Activated naive CD4-positive, alpha-beta T cell treated with anti-CD3 and anti-CD28 coated beads, Interleukin-2, amount 50 U/mL, for 16 hours (primary cell): Measurements from ENCODE around the gene KCNQ5.
"Not testable (repeated sequence)": the region's sequence is repeated elsewhere in the genome, so short reads cannot be mapped to it uniquely, and the experiment has no call there.

Source experiments
- DNase-seq: peaks from one replicate; pipeline ENCODE4 v3.0.0-alpha.2; 2020

Gene KCNQ5

DNA sequence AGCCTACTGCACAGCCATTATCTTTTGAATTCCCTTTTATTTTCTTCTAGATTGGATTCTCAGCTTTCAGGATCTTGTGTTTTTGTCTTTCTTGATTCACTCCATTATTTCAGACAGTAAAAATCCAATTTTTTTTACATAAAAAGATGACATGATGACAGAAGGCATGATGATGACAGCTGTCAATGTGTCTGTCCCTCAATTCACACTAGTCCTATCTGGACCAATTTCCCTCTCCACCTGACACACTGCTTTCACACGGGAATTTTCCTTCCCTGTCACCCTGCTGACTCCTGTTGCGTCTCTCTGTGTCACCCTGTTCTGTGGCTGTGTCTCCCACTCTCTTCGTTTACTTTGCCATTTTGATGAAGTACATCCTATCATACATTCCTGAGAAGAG lies 529.9 kb downstream of the KCNQ5 start:
- no peak for DNase-seq

GRCh38 chr6:73152556-73152955 lies 530.7 kb downstream of the KCNQ5 start:
- DNase-seq: no peak

DNA sequence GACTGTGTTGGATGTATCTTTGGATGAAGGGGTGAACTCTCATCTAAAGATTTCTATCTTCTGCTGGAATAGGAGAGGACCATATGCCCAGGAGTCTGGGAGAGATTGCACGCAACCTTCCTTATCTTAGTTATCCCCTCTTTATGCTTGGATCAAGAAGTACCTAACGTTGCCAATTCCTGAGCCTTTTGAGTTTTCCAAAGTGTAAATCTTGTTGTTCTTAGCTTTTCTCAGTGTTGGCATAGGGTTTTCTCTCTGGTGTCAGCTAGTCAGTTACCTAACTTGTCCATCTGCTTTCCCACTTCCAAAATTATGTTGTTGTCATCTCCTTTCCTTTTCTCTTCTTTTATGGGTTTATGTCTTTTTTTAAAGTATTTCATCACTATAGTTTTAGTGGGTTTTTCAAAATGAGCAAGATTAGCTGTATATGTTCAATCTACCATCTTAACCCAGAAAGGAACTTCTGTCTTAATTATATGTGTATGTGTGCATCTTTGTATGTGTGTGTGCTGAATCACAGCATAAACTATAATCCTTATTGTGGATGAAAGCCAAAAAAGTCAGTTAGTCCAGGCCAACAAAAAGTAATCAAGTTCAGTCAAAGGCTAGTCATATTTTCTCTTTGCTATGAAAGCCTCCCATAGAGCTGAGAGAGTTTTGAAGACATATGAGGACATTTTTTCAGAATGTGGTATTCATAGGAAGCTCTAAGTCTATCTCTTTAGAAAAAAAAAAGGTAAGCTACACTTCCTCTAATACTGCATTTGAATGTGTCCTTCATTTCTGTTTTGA lies 531.3 kb downstream of the KCNQ5 start:
- no peak for DNase-seq

- no peak for DNase-seq
These were observed 535.2 kb downstream of the KCNQ5 start for GRCh38 chr6:73156793-73157767.

- no peak for DNase-seq
These were observed 536.0 kb downstream of the KCNQ5 start for GRCh38 chr6:73157870-73158269.

- no peak for DNase-seq
These were observed 547.2 kb downstream of the KCNQ5 start for GRCh38 chr6:73169111-73169510.

- DNase-seq: no peak
These were observed 547.8 kb downstream of the KCNQ5 start for GRCh38 chr6:73169633-73170032.

DNA sequence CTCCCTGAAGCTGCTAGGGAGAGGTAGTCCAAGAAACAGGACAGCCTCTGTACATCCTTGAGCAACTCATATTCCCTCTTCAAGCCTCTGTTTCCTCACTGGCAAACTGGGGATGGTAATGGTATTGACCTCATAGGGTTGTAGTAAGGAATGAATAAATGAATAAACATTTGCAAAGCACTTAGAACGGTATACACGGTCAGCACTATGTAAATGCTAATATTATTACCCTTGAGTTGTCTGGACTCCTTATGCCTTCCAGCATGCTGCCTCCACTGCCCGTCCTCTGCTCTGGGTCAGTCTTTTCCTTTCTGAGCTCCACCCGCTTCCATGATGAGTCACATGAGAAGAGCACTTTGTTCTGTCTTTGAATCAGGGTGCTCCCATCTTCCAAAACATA lies 552.8 kb downstream of the KCNQ5 start:
- no peak for DNase-seq

GRCh38 chr6:73176057-73176456 lies 554.2 kb downstream of the KCNQ5 start:
- no peak for DNase-seq

GRCh38 chr6:73177221-73177944 lies 555.5 kb downstream of the KCNQ5 start:
- no peak for DNase-seq

- DNase-seq: no peak
These were observed 558.3 kb downstream of the KCNQ5 start for GRCh38 chr6:73180076-73180738.

DNA sequence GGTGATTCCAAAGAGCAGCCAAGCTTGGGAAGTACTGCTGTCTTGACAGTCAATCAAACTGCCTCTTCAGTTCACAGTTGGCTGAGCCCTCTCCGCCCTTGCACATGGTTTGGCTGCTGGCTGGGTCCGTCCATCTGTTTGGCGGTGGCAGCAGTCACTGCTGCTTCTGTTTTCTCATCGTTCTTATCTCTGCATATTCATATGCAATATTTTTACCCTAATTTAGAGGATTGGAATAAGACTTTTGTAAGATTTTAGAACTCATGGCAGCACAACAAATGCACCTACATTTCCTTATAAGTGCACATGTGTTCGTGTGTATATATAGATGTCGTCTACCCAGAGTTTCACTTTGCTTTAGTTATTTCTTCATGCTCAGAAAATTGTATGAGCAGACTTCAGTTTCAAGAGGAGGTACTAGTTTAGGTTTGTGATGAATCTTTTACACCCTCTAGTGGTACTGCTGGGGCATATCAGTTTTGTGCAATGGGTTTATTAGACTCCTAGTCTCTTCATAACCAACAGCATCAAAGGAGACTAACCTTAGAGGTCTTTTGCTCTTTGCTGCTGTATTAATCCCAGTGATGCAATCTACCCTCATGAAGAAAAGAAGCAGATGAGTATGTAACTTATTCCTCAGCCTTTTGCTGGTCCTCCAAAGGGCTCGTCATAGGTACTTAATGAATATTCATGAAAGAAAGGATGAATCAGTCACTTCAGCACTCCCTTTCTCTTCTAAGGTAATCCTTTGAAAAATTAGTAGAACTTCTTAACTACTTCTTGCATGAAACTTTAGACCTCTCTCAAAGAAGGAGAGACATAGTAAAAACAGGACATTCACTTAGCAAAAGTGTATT lies 559.1 kb downstream of the KCNQ5 start:
- DNase-seq: no peak

GRCh38 chr6:73182021-73182607 lies 560.2 kb downstream of the KCNQ5 start:
- no peak for DNase-seq

DNA sequence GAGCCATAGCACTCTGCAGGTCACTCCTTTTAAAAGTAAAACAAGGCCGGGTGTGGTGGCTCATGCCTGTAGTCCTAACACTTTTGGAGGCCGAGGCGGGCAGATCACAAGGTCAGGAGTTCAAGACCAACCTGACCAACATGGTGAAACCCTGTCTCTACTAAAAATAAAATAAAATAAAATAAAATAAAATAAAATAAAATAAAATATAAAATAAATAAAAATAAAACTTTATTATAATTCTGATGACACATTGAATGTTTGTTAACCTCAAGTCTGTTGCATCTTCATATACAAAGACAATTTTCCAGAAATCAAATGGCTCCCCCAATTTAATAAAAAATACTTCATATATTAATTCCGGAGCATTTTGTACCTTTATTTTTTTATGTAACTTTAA lies 571.4 kb downstream of the KCNQ5 start:
- DNase-seq: not testable (repeated sequence)

DNA sequence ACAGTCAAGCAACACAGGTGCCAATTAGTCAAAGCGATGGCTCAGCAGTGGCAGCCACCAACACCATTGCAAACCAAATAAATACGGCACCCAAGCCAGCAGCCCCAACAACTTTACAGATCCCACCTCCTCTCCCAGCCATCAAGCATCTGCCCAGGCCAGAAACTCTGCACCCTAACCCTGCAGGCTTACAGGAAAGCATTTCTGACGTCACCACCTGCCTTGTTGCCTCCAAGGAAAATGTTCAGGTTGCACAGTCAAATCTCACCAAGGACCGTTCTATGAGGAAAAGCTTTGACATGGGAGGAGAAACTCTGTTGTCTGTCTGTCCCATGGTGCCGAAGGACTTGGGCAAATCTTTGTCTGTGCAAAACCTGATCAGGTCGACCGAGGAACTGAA lies 572.9 kb downstream of the KCNQ5 start:
- no peak for DNase-seq

DNA sequence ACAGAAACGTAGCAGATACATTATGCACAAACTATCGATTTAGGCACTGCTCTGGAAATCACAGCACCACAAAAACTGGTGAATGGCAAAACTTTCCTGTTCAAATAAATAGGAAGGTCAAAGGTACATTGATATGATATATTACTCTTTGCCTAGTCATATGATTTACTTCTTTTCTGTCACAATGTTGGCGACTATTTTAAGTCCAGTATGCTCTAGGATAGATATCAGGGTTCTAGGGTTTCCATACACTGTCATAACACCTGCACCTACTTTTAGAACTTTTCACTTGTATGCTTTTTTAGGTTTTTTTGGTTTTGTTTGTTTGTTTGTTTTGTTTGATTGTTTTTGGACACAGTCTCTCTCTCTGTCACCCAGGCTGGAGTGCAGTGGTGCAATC lies 578.4 kb downstream of the KCNQ5 start:
- no peak for DNase-seq

DNA sequence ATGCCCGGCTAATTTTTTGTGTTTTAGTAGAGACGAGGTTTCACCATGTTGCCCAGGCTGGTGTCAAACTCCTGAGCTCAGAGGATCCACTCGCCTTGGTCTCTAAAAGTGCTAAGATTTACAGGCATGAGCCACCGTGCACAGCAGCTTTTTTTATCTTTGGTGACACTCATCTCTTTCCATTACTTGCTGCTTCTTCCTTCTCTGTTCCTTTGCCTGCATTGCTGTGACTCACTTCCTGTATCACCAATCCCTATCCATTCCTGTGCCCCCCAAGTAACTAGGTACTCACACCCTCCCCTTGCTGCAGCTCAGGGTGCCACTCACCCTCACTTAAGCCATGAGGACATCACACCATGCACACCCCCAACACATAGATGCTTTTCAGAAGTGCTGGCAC lies 578.9 kb downstream of the KCNQ5 start:
- DNase-seq: no peak

DNA sequence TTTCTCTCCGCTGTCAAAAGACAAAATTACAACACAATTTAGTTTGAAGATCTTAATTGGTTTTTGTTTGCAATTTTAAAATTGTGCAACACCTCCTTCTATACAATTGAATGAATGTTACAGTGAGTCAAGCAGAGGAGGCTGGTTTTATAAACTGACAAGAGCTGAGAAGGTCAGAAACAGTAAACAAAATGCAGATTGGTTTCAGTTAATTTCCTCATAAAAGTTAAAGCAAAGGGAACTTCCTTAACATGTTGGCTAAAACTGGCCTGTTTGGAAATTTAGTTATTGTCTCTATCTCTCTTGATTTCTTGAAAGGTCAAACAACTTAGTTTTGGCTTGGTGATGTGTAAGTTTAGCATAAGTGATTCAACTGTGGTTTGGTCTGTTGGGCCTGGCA lies 581.2 kb downstream of the KCNQ5 start:
- no peak for DNase-seq

- DNase-seq: no peak
These were observed 582.4 kb downstream of the KCNQ5 start for GRCh38 chr6:73204252-73204651.

- no peak for DNase-seq
These were observed 585.5 kb downstream of the KCNQ5 start for GRCh38 chr6:73207221-73207837.

DNA sequence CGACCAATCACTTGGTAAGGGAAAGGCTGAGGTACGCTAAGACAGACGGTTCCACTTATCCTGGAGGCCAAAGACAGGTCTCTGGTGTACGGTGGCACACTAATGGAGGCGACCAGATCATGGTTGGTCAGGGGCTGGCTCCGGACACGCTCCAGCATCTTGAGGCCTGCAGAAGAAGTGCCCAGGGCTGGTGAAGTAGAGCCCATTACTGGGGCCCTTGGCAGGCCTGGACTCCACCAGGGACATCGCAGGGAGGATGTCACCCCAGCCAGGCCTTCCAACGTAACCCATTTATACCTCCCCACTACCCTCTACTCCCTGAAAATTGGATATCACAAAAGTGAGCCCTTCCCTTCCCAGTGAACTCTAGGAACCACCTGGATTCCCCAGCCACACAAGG lies 587.3 kb downstream of the KCNQ5 start:
- no peak for DNase-seq
